Activated CD8-positive, alpha-beta T cell treated with anti-CD3 and anti-CD28 coated beads for 36 hours (primary cell): ENCODE results near the gene ZBTB8B. TPM values are rescaled to one million over a fixed set of nuclear protein-coding genes. Genes with fewer than 3 reads are reported as not detected.

ENCODE experiments used
- ATAC-seq: fragments of 200-7000 bp; cut with Tn5 transposase; one replicate; pipeline ENCODE4 v1.10.0; 2021; ENCODE audit warnings: mild to moderate bottlenecking, moderate library complexity
- CTCF ChIA-PET: fragments of 350-600 bp; sonication (Branson Sonifier 250); formaldehyde crosslinking; loops from one replicate; lab custom pipeline; 2021; ENCODE audit warnings: antibody characterized with exemption; lab: Charles Lee
- POLR2A ChIA-PET: fragments of 350-600 bp; sonication (Branson Sonifier 250); formaldehyde crosslinking; loops from one replicate; lab custom pipeline; 2021; ENCODE audit warnings: antibody characterized with exemption; lab: Charles Lee
- DNase-seq: peaks from one replicate; pipeline ENCODE4 v3.0.0-alpha.2; 2020
- H3K27ac Mint-ChIP-seq: one replicate; pipeline ENCODE4 v1.8.0; 2021; ENCODE audit warnings: mild to moderate bottlenecking, mixed read lengths
- H3K27me3 Mint-ChIP-seq: one replicate; pipeline ENCODE4 v1.8.0; 2021; ENCODE audit warnings: mixed read lengths
- H3K36me3 Mint-ChIP-seq: one replicate; pipeline ENCODE4 v1.8.0; 2021; ENCODE audit warnings: low read depth, mixed read lengths
- H3K4me1 Mint-ChIP-seq: one replicate; pipeline ENCODE4 v1.8.0; 2021; ENCODE audit warnings: low read depth, mixed read lengths
- H3K4me3 Mint-ChIP-seq: one replicate; pipeline ENCODE4 v1.8.0; 2021; ENCODE audit warnings: mild to moderate bottlenecking, moderate library complexity, mixed read lengths
- H3K9me3 Mint-ChIP-seq: one replicate; pipeline ENCODE4 v1.8.0; 2021; ENCODE audit warnings: mixed read lengths
- CTCF ChIP-seq: fragments of 200-600 bp; IDR thresholded peaks from one replicate; pipeline ENCODE4 v1.8.0; 2022; ENCODE audit warnings: antibody characterized with exemption, mild to moderate bottlenecking
- intact Hi-C: fragments of 100-400 bp; cut with micrococcal nuclease; formaldehyde crosslinking; loops from one replicate; pipeline ENCODE4 v1.10.0; 2022
- total RNA-seq, 2 experiments: library from RNA; stranded (reverse); gene quantifications; one replicate each; pipeline ENCODE4 v1.2.3, GENCODE V29; 2021

Gene ZBTB8B
- total RNA-seq, 2 experiments from 2014 or later, result not detected

- Mint-ChIP-seq H3K27ac (no peak overlapping the region), H3K4me1 (peaks cover 3% of the 10 kb centered on the region), H3K9me3 (no peaks in the 10 kb centered on the region), H3K36me3 (no peaks in the 10 kb centered on the region), H3K27me3 (peaks cover 35% of the 10 kb centered on the region), H3K4me3 (peak overlapping the region; percentile 64)
- DNase-seq (no peak), ATAC-seq (no peak)
- TF ChIP-seq CTCF, result no peak
- intact Hi-C loops, result no loop called here
- POLR2A ChIA-PET, result no interaction called here
- CTCF ChIA-PET, result interaction anchor here (1.0 kb wide), 1 partner anchor 214 kb away, joined by 3 read pairs; no protein-coding TSS in a partner anchor
Measured at GRCh38 chr1:32498751-32499150, 33.9 kb downstream of the ZBTB8B start.

GRCh38 chr1:32500387-32501209 is 35.7 kb downstream of the ZBTB8B start:
- ATAC-seq (peak; percentile 73), DNase-seq (peak; percentile 26)
- no peak for TF ChIP-seq CTCF
- intact Hi-C loops, result no loop called here
- ChIA-PET CTCF (interaction anchor here (1.5 kb wide), 1 partner anchor 19 kb away, joined by 4 read pairs; no protein-coding TSS in a partner anchor), POLR2A (no interaction called here)
- H3K27me3 Mint-ChIP-seq, result peaks cover 40% of the 10 kb centered on the region
- H3K27ac Mint-ChIP-seq, result no peak overlapping the region
- H3K4me1 Mint-ChIP-seq, result peaks cover 3% of the 10 kb centered on the region
- no peaks in the 10 kb centered on the region for H3K36me3 Mint-ChIP-seq
- H3K4me3 Mint-ChIP-seq, result peak overlapping the region; percentile 72
- H3K9me3 Mint-ChIP-seq, result no peaks in the 10 kb centered on the region

GRCh38 chr1:32501865-32502264 is 37.0 kb downstream of the ZBTB8B start:
- Mint-ChIP-seq H3K27ac (no peak overlapping the region), H3K4me3 (no peak overlapping the region), H3K27me3 (peaks cover 36% of the 10 kb centered on the region), H3K9me3 (no peaks in the 10 kb centered on the region), H3K4me1 (peaks cover 3% of the 10 kb centered on the region), H3K36me3 (no peaks in the 10 kb centered on the region)
- no peak for DNase-seq
- ATAC-seq, result no peak
- intact Hi-C loops, result no loop called here
- TF ChIP-seq CTCF, result no peak
- POLR2A ChIA-PET, result no interaction called here
- CTCF ChIA-PET, result interaction anchor here (1.5 kb wide), 1 partner anchor 18 kb away, joined by 4 read pairs; no protein-coding TSS in a partner anchor

GRCh38 chr1:32503153-32503552 is 38.3 kb downstream of the ZBTB8B start:
- intact Hi-C loops, result no loop called here
- no peak for TF ChIP-seq CTCF
- no peaks in the 10 kb centered on the region for H3K36me3 Mint-ChIP-seq

GRCh38 chr1:32507021-32507420 is 42.1 kb downstream of the ZBTB8B start:
- Mint-ChIP-seq H3K4me1 (no peaks in the 10 kb centered on the region), H3K9me3 (no peaks in the 10 kb centered on the region), H3K4me3 (no peak overlapping the region), H3K27me3 (peaks cover 13% of the 10 kb centered on the region), H3K36me3 (no peaks in the 10 kb centered on the region), H3K27ac (no peak overlapping the region)
- intact Hi-C loops, result no loop called here
- POLR2A ChIA-PET, result no interaction called here
- ATAC-seq (no peak), DNase-seq (no peak)
- TF ChIP-seq CTCF, result no peak
- CTCF ChIA-PET, result interaction anchor here (0.9 to 1.5 kb wide), 2 partner anchors 13 to 106 kb away, joined by 3 to 4 read pairs; no protein-coding TSS in a partner anchor

More at GRCh38 chr1:32503153-32503552, 38.3 kb downstream of the ZBTB8B start:
- H3K27ac Mint-ChIP-seq, result no peak overlapping the region
- no peak for ATAC-seq
- H3K4me3 Mint-ChIP-seq, result no peak overlapping the region
- H3K27me3 Mint-ChIP-seq, result peaks cover 34% of the 10 kb centered on the region
- DNase-seq, result no peak
- H3K4me1 Mint-ChIP-seq, result peaks cover 3% of the 10 kb centered on the region
- POLR2A ChIA-PET, result no interaction called here
- CTCF ChIA-PET, result no interaction called here
- no peaks in the 10 kb centered on the region for H3K9me3 Mint-ChIP-seq
